SH-SY5Y (cell line): ENCODE measurements around the gene MTCL3.

Experiments used
- GATA2 ChIP-seq: IDR thresholded peaks from 2 replicates; pipeline ENCODE4 v1.6.1; 2011; ENCODE audit warnings: mild to moderate bottlenecking, low read depth, low read length
- GATA3 ChIP-seq: IDR thresholded peaks from 2 replicates; pipeline ENCODE4 v1.6.1; 2011; ENCODE audit warnings: low read depth, mild to moderate bottlenecking, low read length, moderate library complexity

DNA sequence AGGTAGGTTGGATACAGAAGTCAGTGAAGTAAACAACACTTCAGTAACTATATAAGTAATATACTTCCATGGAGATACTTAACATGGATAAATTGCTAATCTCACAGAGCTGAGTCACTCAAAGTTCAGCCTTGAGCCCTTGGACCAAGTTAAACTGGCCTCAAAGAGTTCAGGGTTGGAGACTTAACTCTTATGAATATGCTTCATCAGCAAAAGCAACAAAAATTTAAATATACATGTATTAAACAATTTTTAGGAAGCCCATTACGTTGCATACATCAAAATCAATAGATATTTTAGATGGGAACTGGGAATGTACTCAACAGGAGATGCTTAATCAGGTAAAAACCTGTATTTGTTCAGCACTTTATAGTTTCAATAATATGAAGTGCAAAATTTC is 12.2 kb downstream of the MTCL3 start:
- TF ChIP-seq GATA2 (no peak), GATA3 (no peak)
